Ishikawa (cell line): Measurements from ENCODE around the gene OR2H1.

Experiments used
- CEBPB ChIP-seq: IDR thresholded peaks from 2 replicates; pipeline ENCODE4 v1.6.1; 2012
- CREB1 ChIP-seq: IDR thresholded peaks from 2 replicates; pipeline ENCODE4 v1.6.1; 2012; ENCODE audit warnings: low read depth
- EP300 ChIP-seq: IDR thresholded peaks from 2 replicates; pipeline ENCODE4 v1.6.1; 2012; ENCODE audit warnings: borderline replicate concordance
- FOXM1 ChIP-seq: IDR thresholded peaks from 2 replicates; pipeline ENCODE4 v1.6.1; 2012; ENCODE audit warnings: low read depth, borderline replicate concordance
- MAX ChIP-seq: IDR thresholded peaks from 2 replicates; pipeline ENCODE4 v1.6.1; 2012
- TAF1 ChIP-seq: IDR thresholded peaks from 2 replicates; pipeline ENCODE4 v1.6.1; 2012; ENCODE audit warnings: low read depth, mild to moderate bottlenecking
- TCF12 ChIP-seq: IDR thresholded peaks from 2 replicates; pipeline ENCODE4 v1.6.1; 2012; ENCODE audit warnings: low read depth
- YY1 ChIP-seq: IDR thresholded peaks from 2 replicates; pipeline ENCODE4 v1.6.1; 2012; ENCODE audit warnings: low read depth

DNA sequence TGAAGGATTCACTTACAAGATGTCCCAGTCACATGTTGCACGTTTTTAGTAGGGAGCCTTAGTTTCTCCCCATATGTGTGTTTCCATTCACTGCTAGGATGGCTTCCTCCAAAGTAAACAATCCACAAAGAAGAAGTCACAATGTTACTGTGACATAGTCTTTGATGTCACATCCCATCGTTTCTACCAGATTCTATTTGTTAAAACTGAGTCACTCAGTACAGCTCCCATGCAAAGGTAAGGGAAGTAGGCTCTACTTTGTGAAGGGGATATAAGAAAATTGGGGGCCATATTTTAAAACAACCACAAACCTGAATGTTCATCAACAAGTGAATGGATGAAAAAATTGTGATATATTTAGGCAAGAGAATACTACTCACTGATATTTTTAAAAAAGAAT, at the start of gene OR2H1, which contains the start of gene OR11A1:
- TF ChIP-seq YY1: no peak
- no peak for TF ChIP-seq MAX
- no peak for TF ChIP-seq TCF12
- TF ChIP-seq CEBPB: no peak
- no peak for TF ChIP-seq FOXM1
- TF ChIP-seq EP300: no peak
- TF ChIP-seq TAF1: no peak
- TF ChIP-seq CREB1: no peak
